IPS-18c (cell line): Measurements from ENCODE around the gene SLC45A2.
"Not testable (repeated sequence)": the region's sequence is repeated elsewhere in the genome, so short reads cannot be mapped to it uniquely, and the experiment has no call there.

Experiments used
- H3K4me3 ChIP-seq: 2 replicates; pipeline ENCODE4 v1.7.0; 2013; ENCODE audit warnings: low read depth, mild to moderate bottlenecking, low read length, moderate library complexity; ENCODE audit not compliant: insufficient read depth
- H3K9me3 ChIP-seq: one replicate; pipeline ENCODE4 v1.6.1; 2013; ENCODE audit warnings: mild to moderate bottlenecking, low read length, moderate library complexity; ENCODE audit not compliant: control insufficient read depth, insufficient read depth

The SLC45A2 gene

GRCh38 chr5:33984178-33984577 lies 315 bp downstream of the SLC45A2 start:
- H3K9me3 ChIP-seq, result no peaks in the 10 kb centered on the region

GRCh38 chr5:33981408-33982162 lies 2.9 kb downstream of the SLC45A2 start:
- no peak overlapping the region for H3K4me3 ChIP-seq
- H3K9me3 ChIP-seq, result no peaks in the 10 kb centered on the region

More at GRCh38 chr5:33984178-33984577, 315 bp downstream of the SLC45A2 start:
- H3K4me3 ChIP-seq, result no peak overlapping the region

- no peaks in the 10 kb centered on the region for H3K9me3 ChIP-seq
- no peak overlapping the region for H3K4me3 ChIP-seq
Observed at GRCh38 chr5:33980030-33980429, 4.5 kb downstream of the SLC45A2 start.

GRCh38 chr5:33978306-33978705 lies 6.2 kb downstream of the SLC45A2 start:
- no peak overlapping the region for H3K4me3 ChIP-seq
- H3K9me3 ChIP-seq, result no peaks in the 10 kb centered on the region

- Histone ChIP-seq H3K9me3 (no peaks in the 10 kb centered on the region), H3K4me3 (no peak overlapping the region)
Observed at GRCh38 chr5:33976307-33976706, 8.2 kb downstream of the SLC45A2 start.

- no peak overlapping the region for H3K4me3 ChIP-seq
- H3K9me3 ChIP-seq, result no peaks in the 10 kb centered on the region
Observed at GRCh38 chr5:33975852-33976251, 8.6 kb downstream of the SLC45A2 start.

GRCh38 chr5:33973271-33973670 lies 11.2 kb downstream of the SLC45A2 start:
- Histone ChIP-seq H3K4me3 (no peak overlapping the region), H3K9me3 (no peaks in the 10 kb centered on the region)

- no peaks in the 10 kb centered on the region for H3K9me3 ChIP-seq
- H3K4me3 ChIP-seq, result no peak overlapping the region
Observed at GRCh38 chr5:33969572-33970452, 14.7 kb downstream of the SLC45A2 start.

- Histone ChIP-seq H3K4me3 (no peak overlapping the region), H3K9me3 (no peaks in the 10 kb centered on the region)
Observed at GRCh38 chr5:33968211-33969005, 16.1 kb downstream of the SLC45A2 start.

- H3K4me3 ChIP-seq, result no peak overlapping the region
- no peaks in the 10 kb centered on the region for H3K9me3 ChIP-seq
Observed at GRCh38 chr5:33966805-33967204, 17.7 kb downstream of the SLC45A2 start.

GRCh38 chr5:33964132-33964700 lies 20.3 kb downstream of the SLC45A2 start:
- H3K4me3 ChIP-seq, result no peak overlapping the region
- H3K9me3 ChIP-seq, result no peaks in the 10 kb centered on the region

GRCh38 chr5:33958176-33958575 lies 26.3 kb downstream of the SLC45A2 start:
- peaks cover 4% of the 10 kb centered on the region for H3K9me3 ChIP-seq
- H3K4me3 ChIP-seq, result no peak overlapping the region

- Histone ChIP-seq H3K4me3 (no peak overlapping the region), H3K9me3 (peaks cover 4% of the 10 kb centered on the region)
Observed at GRCh38 chr5:33957577-33958150, 26.8 kb downstream of the SLC45A2 start.

GRCh38 chr5:33952175-33952574 lies 32.3 kb downstream of the SLC45A2 start:
- not testable (repeated sequence) for H3K9me3 ChIP-seq, H3K4me3 ChIP-seq

GRCh38 chr5:33944543-33945132 lies 39.9 kb downstream of the SLC45A2 start:
- H3K9me3 ChIP-seq, result no peaks in the 10 kb centered on the region
- H3K4me3 ChIP-seq, result no peak overlapping the region

GRCh38 chr5:33941090-33941489 lies 43.4 kb downstream of the SLC45A2 start:
- no peak overlapping the region for H3K4me3 ChIP-seq

More at GRCh38 chr5:33941090-33941489, 43.4 kb downstream of the SLC45A2 start:
- no peaks in the 10 kb centered on the region for H3K9me3 ChIP-seq
